ENCODE data around the gene NABP2. TPM values are rescaled to one million over a fixed set of nuclear protein-coding genes. Genes with fewer than 3 reads are reported as not detected.
A peak's percentile ranks its signal among the peaks of the same experiment; 100 is the strongest.
"Not testable (repeated sequence)": the region's sequence is repeated elsewhere in the genome, so short reads cannot be mapped to it uniquely, and the experiment has no call there.

Gene NABP2
- total and polyA plus RNA-seq, 10 of the 15 experiments (the other 5 are each of a cell fraction or from before 2014, with no cell fraction given): 20.7 to 97.9 (median 60.9) TPM

GRCh38 chr12:56271031-56271430 is 46.9 kb downstream of the NABP2 start:
- Histone ChIP-seq H3K9ac (ENCODE audit: control insufficient read depth, insufficient read depth, low read length) (no peak overlapping the region), H3K79me2 (ENCODE audit: control insufficient read depth, insufficient read depth, low read length) (no peaks in the 10 kb centered on the region), H2AFZ (ENCODE audit: control insufficient read depth, low read depth, low read length) (no peak overlapping the region), H3K4me2 (ENCODE audit: control insufficient read depth, insufficient read depth) (no peak overlapping the region), H3K9me3 (replicated peaks; ENCODE audit: control insufficient read depth, insufficient read depth, low read length) (no peaks in the 10 kb centered on the region), H3K36me3 (ENCODE audit: control insufficient read depth in 2 of 2, insufficient read depth in 2 of 2, low read length in 1 of 2) (peaks cover 14% of the 10 kb centered on the region in 2 experiments; a peak in 3 of 4 replicates), H3K4me1 (ENCODE audit: control insufficient read depth, insufficient read depth, low read length) (peaks cover 4% of the 10 kb centered on the region), H3K4me3 (no peak overlapping the region), H3K27ac (ENCODE audit: control insufficient read depth, insufficient read depth) (no peak overlapping the region), H3K27me3 (replicated peaks in 1 of 2; ENCODE audit: control insufficient read depth in 2 of 2, insufficient read depth in 2 of 2, low read length in 1 of 2) (no peaks in the 10 kb centered on the region), H4K20me1 (ENCODE audit: control insufficient read depth, insufficient read depth) (no peaks in the 10 kb centered on the region)
- DNase-seq (ENCODE audit: low read depth, low spot score) (no peak), ATAC-seq (peak; percentile 26), FAIRE-seq (no peak)
- peak; percentile 43 to 62 (median 51); a peak in 5 of 6 replicates for TF ChIP-seq CTCF (IDR thresholded peaks at IDR 0.05 in 2 of 3, conservative IDR thresholded peaks at IDR 0.05 in 1 of 3; ENCODE audit: control insufficient read depth in 2 of 3, extremely low read depth in 1 of 3, insufficient read depth in 1 of 3, low read depth in 3 of 3, low read length in 3 of 3)
- no peak for TF ChIP-seq SIN3A (IDR thresholded peaks at IDR 0.05; ENCODE audit: low read depth, low read length)
- peak; percentile 36; the same call in 1 of the 2 replicates for TF ChIP-seq SMC3 (IDR thresholded peaks at IDR 0.05; ENCODE audit: borderline replicate concordance, low read length)
- intact Hi-C loops (cut with micrococcal nuclease; ENCODE audit: unreplicated experiment) (no loop called here), in situ Hi-C loops (cut with MboI) (no loop called here)
- WGBS (ENCODE audit: insufficient coverage, insufficient replicate concordance, low lambda C conversion rate, missing lambda C conversion rate): 7% methylated on average over 1 of the region's 1 CpG
- ChIA-PET SMC1A (ENCODE audit: uncharacterized antibody, unreplicated experiment) (interaction anchor here (1.0 to 1.2 kb wide), 2 partner anchors 16 to 67 kb away, joined by 3 to 4 read pairs; no protein-coding TSS in a partner anchor), RAD21 (ENCODE audit: unreplicated experiment) (interaction anchor here (1.6 kb wide), 1 partner anchor 193 kb away, joined by 5 read pairs; no protein-coding TSS in a partner anchor), CTCF (interaction anchor here (0.6 to 1.2 kb wide), 4 partner anchors 40 to 193 kb away, joined by 3 to 5 read pairs (median 4); no protein-coding TSS in a partner anchor), POLR2A (no interaction called here)
- BruUV-seq (replicated peaks): no TSS peak

- CTCF ChIA-PET: interaction anchor here (0.8 kb wide), 1 partner anchor 29 kb away, joined by 3 read pairs; no protein-coding TSS in a partner anchor
- 94% methylated on average over 2 of the region's 2 CpGs for WGBS (ENCODE audit: insufficient coverage, insufficient replicate concordance, low lambda C conversion rate, missing lambda C conversion rate)
Measured at GRCh38 chr12:56272468-56272867, 48.3 kb downstream of the NABP2 start.

More at GRCh38 chr12:56272468-56272867, 48.3 kb downstream of the NABP2 start:
- H4K20me1 ChIP-seq (ENCODE audit: control insufficient read depth, insufficient read depth); H3K27me3 ChIP-seq (replicated peaks in 1 of 2; ENCODE audit: control insufficient read depth in 2 of 2, insufficient read depth in 2 of 2, low read length in 1 of 2); H3K4me1 ChIP-seq (ENCODE audit: control insufficient read depth, insufficient read depth, low read length); ATAC-seq; H3K4me3 ChIP-seq; H3K4me2 ChIP-seq (ENCODE audit: control insufficient read depth, insufficient read depth); H3K27ac ChIP-seq (ENCODE audit: control insufficient read depth, insufficient read depth); RAD21 ChIA-PET (ENCODE audit: unreplicated experiment); H3K9ac ChIP-seq (ENCODE audit: control insufficient read depth, insufficient read depth, low read length); DNase-seq (ENCODE audit: low read depth, low spot score); intact Hi-C loops (cut with micrococcal nuclease; ENCODE audit: unreplicated experiment); H3K79me2 ChIP-seq (ENCODE audit: control insufficient read depth, insufficient read depth, low read length); in situ Hi-C loops (cut with MboI); H3K9me3 ChIP-seq (replicated peaks; ENCODE audit: control insufficient read depth, insufficient read depth, low read length); SMC1A ChIA-PET (ENCODE audit: uncharacterized antibody, unreplicated experiment); H2AFZ ChIP-seq (ENCODE audit: control insufficient read depth, low read depth, low read length); BruUV-seq (replicated peaks): not testable (repeated sequence)
- POLR2A ChIA-PET: interaction anchor here (0.6 kb wide), 1 partner anchor 13 kb away, joined by 5 read pairs; no protein-coding TSS in a partner anchor
- H3K36me3 ChIP-seq (ENCODE audit: control insufficient read depth in 2 of 2, insufficient read depth in 2 of 2, low read length in 1 of 2): peaks cover 14% of the 10 kb centered on the region in 2 experiments; a peak in 3 of 4 replicates
- peak; percentile 61 for FAIRE-seq

Data from GM12878 (cell line).